B cell (primary cell): ENCODE results near the gene CDKN1A.

Experiments
- CTCF ChIP-seq: fragments of 200-600 bp; IDR thresholded peaks from one replicate; pipeline ENCODE4 v1.8.0; 2022; ENCODE audit warnings: antibody characterized with exemption, mild to moderate bottlenecking
- EZH2 ChIP-seq: IDR thresholded peaks from 2 replicates; pipeline ENCODE4 v1.6.1; 2012; ENCODE audit warnings: borderline replicate concordance, low read depth, mild to moderate bottlenecking, moderate library complexity, low read length; ENCODE audit not compliant: insufficient read depth, poor library complexity, severe bottlenecking

DNA sequence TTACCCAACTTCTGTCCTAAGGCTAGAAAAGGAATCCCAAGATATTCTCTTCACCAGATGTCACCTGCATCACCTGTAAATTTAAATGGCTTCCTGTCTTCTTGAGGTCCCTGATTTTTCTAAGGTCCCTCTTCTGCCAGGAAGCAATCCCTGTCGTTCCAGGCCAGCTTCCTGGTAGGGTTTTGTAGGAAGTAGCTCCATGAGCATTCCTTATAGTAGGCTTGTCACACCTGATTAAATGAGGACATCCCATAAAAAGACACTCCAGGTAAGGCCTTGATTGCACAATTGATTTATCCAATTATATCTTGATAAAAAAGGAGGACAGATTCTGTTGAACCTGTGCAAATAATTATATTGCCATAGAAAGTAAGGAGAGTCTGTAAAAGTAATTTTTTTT is 27.8 kb downstream of the CDKN1A start:
- no peak for TF ChIP-seq CTCF
- TF ChIP-seq EZH2 = no peak
